K562 (cell line): ENCODE measurements around the gene OR2C1. TPM values are rescaled to one million over a fixed set of nuclear protein-coding genes. Genes with fewer than 3 reads are reported as not detected.

Experiments
- ATAC-seq: fragments of 200-7000 bp; cut with Tn5 transposase; 3 replicates; pipeline ENCODE4 v1.9.1; 2020; ENCODE audit warnings: moderate library complexity
- BruUV-seq: library from RNA; stranded (reverse); fragments of 400-500 nt; replicated peaks from 2 replicates; lab custom pipeline; 2021; lab: Mats Ljungman, UMichigan
- CTCF ChIA-PET: fragments of 300-600 bp; formaldehyde crosslinking; extraction: SDS; loops from one replicate; lab custom pipeline; 2021; ENCODE audit warnings: low intra/inter-chr PET ratio; lab: Yijun Ruan, JAX
- POLR2A ChIA-PET: fragments of 300-600, 350-650 bp; sonication (Branson Sonifier 250); formaldehyde crosslinking; extraction: SDS; loops from one replicate; lab custom pipeline; 2021; ENCODE audit warnings: antibody characterized with exemption, inconsistent platforms; lab: Yijun Ruan, JAX
- DNase-seq, 4 experiments: peaks; one replicate each; pipeline versions ENCODE4 v3.0.0 to v3.0.0-alpha.2; 2011 to 2018; ENCODE audit warnings: low spot score in 3 of 4, mixed read lengths in 3 of 4; ENCODE audit errors: extremely low read depth in 1 of 4
- FAIRE-seq: peaks from 2 replicates; lab custom pipeline; 2011; peaks lifted over from hg19 to GRCh38; lab: Jason Lieb, UNC
- H2AFZ ChIP-seq: 2 replicates; pipeline ENCODE4 v1.6.0; 2011; ENCODE audit warnings: low read depth, low read length, control low read depth, inconsistent platforms
- H3K27ac ChIP-seq: fragments of 200-600 bp; 3 replicates; pipeline ENCODE4 v1.8.0; 2011; ENCODE audit warnings: low read depth, mild to moderate bottlenecking, control low read depth, inconsistent platforms, low read length, moderate library complexity, mixed read lengths; ENCODE audit errors: extremely low read depth
- H3K27me3 ChIP-seq, 2 experiments: fragments of 300-600 bp in 1 of 2; 2 replicates in 1 of 2; 3 replicates in 1 of 2; pipeline versions ENCODE4 v1.6.0 to v1.8.0; 2011; ENCODE audit warnings: inconsistent platforms in 2 of 2, low read length in 2 of 2, mild to moderate bottlenecking in 1 of 2, mixed read lengths in 1 of 2, moderate library complexity in 1 of 2; ENCODE audit not compliant: control insufficient read depth in 2 of 2, insufficient read depth in 2 of 2
- H3K36me3 ChIP-seq: fragments of 300-600 bp; 3 replicates; pipeline ENCODE4 v1.8.0; 2011; ENCODE audit warnings: mild to moderate bottlenecking, low read length, inconsistent platforms; ENCODE audit not compliant: control insufficient read depth, insufficient read depth
- H3K4me1 ChIP-seq, 2 experiments: fragments of 200-600 bp in 1 of 2; replicated peaks in 1 of 2; 2 replicates in 1 of 2; 3 replicates in 1 of 2; pipeline versions ENCODE4 v1.5.1 to v1.8.0; 2011; ENCODE audit warnings: inconsistent platforms in 2 of 2, low read length in 2 of 2, mild to moderate bottlenecking in 1 of 2, mixed read lengths in 1 of 2, moderate library complexity in 1 of 2; ENCODE audit not compliant: control insufficient read depth in 2 of 2, insufficient read depth in 2 of 2
- H3K4me2 ChIP-seq: 2 replicates; pipeline ENCODE4 v1.6.1; 2011; ENCODE audit warnings: low read length, control low read depth, inconsistent platforms, mixed read lengths; ENCODE audit not compliant: insufficient read depth
- H3K4me3 ChIP-seq: fragments of 200-600 bp; sonication (generic), shearing (Covaris generic); 2 replicates; pipeline ENCODE4 v1.5.1; 2016; ENCODE audit warnings: control low read depth, inconsistent platforms
- H3K79me2 ChIP-seq: fragments of 200-600 bp; 3 replicates; pipeline ENCODE4 v1.8.0; 2011; ENCODE audit warnings: low read length, inconsistent platforms; ENCODE audit not compliant: control insufficient read depth, insufficient read depth
- H3K9ac ChIP-seq, 2 experiments: 2 replicates each; pipeline versions ENCODE4 v1.6.0 to v1.6.1; 2011; ENCODE audit warnings: low read depth in 2 of 2, low read length in 2 of 2, control low read depth in 1 of 2, inconsistent platforms in 1 of 2, mild to moderate bottlenecking in 1 of 2, mixed read lengths in 1 of 2; ENCODE audit not compliant: insufficient read depth in 1 of 2
- H3K9me1 ChIP-seq: one replicate; pipeline ENCODE4 v1.6.0; 2011; ENCODE audit warnings: inconsistent platforms, mild to moderate bottlenecking, low read length, moderate library complexity; ENCODE audit not compliant: control insufficient read depth, insufficient read depth
- H3K9me3 ChIP-seq: replicated peaks from 2 replicates; pipeline ENCODE4 v1.5.1; 2011; ENCODE audit warnings: low read depth, low read length, inconsistent platforms; ENCODE audit not compliant: control insufficient read depth, insufficient read depth
- H4K20me1 ChIP-seq: replicated peaks from 2 replicates; pipeline ENCODE4 v1.6.1; 2011; ENCODE audit warnings: low read length, inconsistent platforms, mixed read lengths; ENCODE audit not compliant: control insufficient read depth, insufficient read depth
- CCAR2 ChIP-seq: fragments of 200-400 bp; formaldehyde crosslinking; IDR thresholded peaks from 2 replicates; pipeline ENCODE4 v1.6.1; 2017; ENCODE audit warnings: mild to moderate bottlenecking, low read depth, low read length
- E4F1 ChIP-seq: fragments of 250-450 bp; sonication (Bioruptor Pico); IDR thresholded peaks from 2 replicates; pipeline ENCODE4 v1.5.0; 2021; ENCODE audit warnings: mild to moderate bottlenecking, borderline replicate concordance
- HIVEP1 ChIP-seq: fragments of 250-450 bp; sonication (Bioruptor Pico); IDR thresholded peaks from 2 replicates; pipeline ENCODE4 v1.4.0; 2020; ENCODE audit warnings: mild to moderate bottlenecking
- ID3 ChIP-seq, 2 experiments: fragments of 250-450 bp in 1 of 2; fragments of 450-650 bp in 1 of 2; sonication (Bioruptor Pico) in 1 of 2; IDR thresholded peaks; 2 replicates each; pipeline versions ENCODE4 v1.6.1 to v1.8.0; 2016 to 2021; ENCODE audit warnings: mild to moderate bottlenecking in 2 of 2, moderate library complexity in 2 of 2, missing compliant biosample characterization in 1 of 2, missing genetic modification characterization in 1 of 2
- MAFK ChIP-seq: IDR thresholded peaks from 2 replicates; pipeline ENCODE4 v1.6.1; 2011; ENCODE audit warnings: low read length, improper control_type of control experiment
- NFIC ChIP-seq: fragments of 450-650 bp; IDR thresholded peaks from 2 replicates; pipeline ENCODE4 v1.6.1; 2017; ENCODE audit warnings: mild to moderate bottlenecking, inconsistent platforms
- PRPF4 ChIP-seq: fragments of 200-400 bp; formaldehyde crosslinking; IDR thresholded peaks from one replicate; pipeline ENCODE4 v1.6.1; 2017; ENCODE audit warnings: low read length, low read depth, mild to moderate bottlenecking; ENCODE audit not compliant: insufficient read depth, poor library complexity, severe bottlenecking
- RBM25 ChIP-seq: fragments of 200-400 bp; formaldehyde crosslinking; IDR thresholded peaks from 2 replicates; pipeline ENCODE4 v1.6.1; 2018; ENCODE audit warnings: low read length, low read depth, moderate library complexity; ENCODE audit not compliant: severe bottlenecking
- SIN3A ChIP-seq, 2 experiments: fragments of 150-350 bp in 1 of 2; IDR thresholded peaks; 2 replicates each; pipeline ENCODE4 v1.6.1; 2011 to 2016; ENCODE audit warnings: borderline replicate concordance in 2 of 2, low read depth in 2 of 2, low read length in 2 of 2, mild to moderate bottlenecking in 2 of 2, moderate library complexity in 2 of 2; ENCODE audit not compliant: control insufficient read depth in 1 of 2
- SPI1 ChIP-seq: IDR thresholded peaks from 2 replicates; pipeline ENCODE4 v1.6.1; 2011; ENCODE audit warnings: low read depth, low read length, control low read depth, borderline replicate concordance
- ZC3H11A ChIP-seq: IDR thresholded peaks from 2 replicates; pipeline ENCODE4 v1.6.1; 2012; ENCODE audit warnings: low read depth, low read length, improper control_type of control experiment
- ZNF316 ChIP-seq: fragments of 450-650 bp; IDR thresholded peaks from 2 replicates; pipeline ENCODE4 v1.6.1; 2016
- ZNF408 ChIP-seq: fragments of 250-450 bp; sonication (Bioruptor Pico); IDR thresholded peaks from 2 replicates; pipeline ENCODE4 v1.4.0; 2020; ENCODE audit warnings: low read depth, mild to moderate bottlenecking, moderate library complexity
- WGBS: fragments of 100-300 bp; shearing (Covaris generic); methylation state at CpG from one replicate; pipeline ENCODE4 v1.1.6; 2016; ENCODE audit warnings: low coverage, mixed read lengths; ENCODE audit not compliant: insufficient coverage; ENCODE audit errors: missing lambda C conversion rate; 5-methylcytosine and 5-hydroxymethylcytosine counted together
- in situ Hi-C: fragments of 300-500 bp; cut with MboI; formaldehyde crosslinking; loops from 4 replicates; pipeline ENCODE4 v1.15.0; 2018; ENCODE audit warnings: inconsistent platforms, mixed read lengths
- intact Hi-C: fragments of 100-400 bp; cut with micrococcal nuclease; formaldehyde crosslinking; loops from 2 replicates; pipeline ENCODE4 v1.14.2; 2022
- polyA plus RNA-seq, 8 experiments: library from polyadenylated mRNA; depleted of rRNA in 4 of 8; stranded (reverse) in 5 of 8; unstranded in 3 of 8; fragments of >200 nt; fragmentation: Nextera tagmentation in 2 of 8; fragmentation: Illumina TruSeq in 1 of 8; extraction: Ambion mirVana in 2 of 8; extraction: Trizol in 1 of 8; gene quantifications; 2 replicates each; pipeline versions ENCODE4 v1.2.1 to v1.2.3, GENCODE V29; 2011 to 2014; ENCODE audit warnings: inconsistent platforms in 1 of 8, missing spikeins in 1 of 8
- total RNA-seq, 7 experiments: library from RNA; depleted of rRNA in 6 of 7; stranded (reverse); fragments of >200 nt in 6 of 7; fragmentation: Illumina TruSeq in 2 of 7; extraction: Trizol in 2 of 7; gene quantifications; 2 replicates each; pipeline versions ENCODE4 v1.2.1 to v1.2.3, GENCODE V29; 2011 to 2021; ENCODE audit warnings: low replicate concordance in 1 of 7

Gene OR2C1
- total and polyA plus RNA-seq, 9 of the 15 experiments (the other 6 are each of a cell fraction or from before 2014, with no cell fraction given) = not detected

- Histone ChIP-seq H4K20me1 (no peaks in the 10 kb centered on the region), H3K27me3 (no peaks in the 10 kb centered on the region), H3K9me3 (no peaks in the 10 kb centered on the region), H3K36me3 (no peaks in the 10 kb centered on the region), H3K9ac (no peak overlapping the region), H3K4me2 (no peak overlapping the region), H2AFZ (no peak overlapping the region), H3K4me3 (no peak overlapping the region), H3K4me1 (peaks cover 14 to 16% of the 10 kb centered on the region in 2 experiments), H3K9me1 (peaks cover 3% of the 10 kb centered on the region), H3K27ac (no peak overlapping the region), H3K79me2 (no peaks in the 10 kb centered on the region)
- 5% methylated on average over 2 of the region's 2 CpGs for WGBS
- DNase-seq (no peak), FAIRE-seq (no peak), ATAC-seq (no peak)
- intact Hi-C loops = no loop called here
- in situ Hi-C loops = no loop called here
- POLR2A ChIA-PET = no interaction called here
- TF ChIP-seq HIVEP1 = no peak
- TF ChIP-seq ZNF316 = peak; percentile 35; the same call in 1 of the 2 replicates
- CTCF ChIA-PET = no interaction called here
- BruUV-seq = no TSS peak
These were observed 9.6 kb upstream of the OR2C1 start for GRCh38 chr16:3346041-3346440.

- H3K79me2 ChIP-seq = no peaks in the 10 kb centered on the region
- no peak overlapping the region for H3K4me2 ChIP-seq
- no peak overlapping the region for H3K9ac ChIP-seq
- H3K9me3 ChIP-seq = no peaks in the 10 kb centered on the region
- H3K36me3 ChIP-seq = no peaks in the 10 kb centered on the region
- ATAC-seq (no peak), FAIRE-seq (no peak), DNase-seq (no peak)
- TF ChIP-seq RBM25 (no peak), PRPF4 (no peak), E4F1 (CRISPR knock-in tag) (no peak), ZNF408 (CRISPR knock-in tag) (no peak), NFIC (no peak), SIN3A (IDR thresholded peaks at IDR 0.05; ENCODE audit: borderline replicate concordance in 2 of 2, control insufficient read depth in 1 of 2, low read depth in 2 of 2, low read length in 2 of 2) (no peak), ZC3H11A (no peak), MAFK (no peak), CCAR2 (no peak), ID3 (CRISPR knock-in tag; IDR thresholded peaks at IDR 0.05) (no peak), ID3 (tag; IDR thresholded peaks at IDR 0.05) (no peak), SPI1 (no peak)
- ChIA-PET CTCF (no interaction called here), POLR2A (no interaction called here)
- no TSS peak for BruUV-seq
- intact Hi-C loops (no loop called here), in situ Hi-C loops (no loop called here)
- no peaks in the 10 kb centered on the region for H3K27me3 ChIP-seq
- H3K9me1 ChIP-seq = peaks cover 3% of the 10 kb centered on the region
- peaks cover 14 to 16% of the 10 kb centered on the region in 2 experiments for H3K4me1 ChIP-seq
- 20% methylated on average over 9 of the region's 10 CpGs for WGBS
- H3K27ac ChIP-seq = no peak overlapping the region
- no peak overlapping the region for H2AFZ ChIP-seq
- no peaks in the 10 kb centered on the region for H4K20me1 ChIP-seq
- H3K4me3 ChIP-seq = no peak overlapping the region
These were observed 8.1 kb upstream of the OR2C1 start for GRCh38 chr16:3347586-3347985.
